HEK293T (cell line): ENCODE data around the gene ANKS6.

Experiments used
- ARNT ChIP-seq: fragments of 450-650 bp; IDR thresholded peaks from 2 replicates; pipeline ENCODE4 v1.6.1; 2017; ENCODE audit warnings: mild to moderate bottlenecking
- BHLHE40 ChIP-seq: fragments of 450-650 bp; IDR thresholded peaks from 2 replicates; pipeline ENCODE4 v1.6.1; 2016; ENCODE audit warnings: mild to moderate bottlenecking, moderate library complexity, borderline replicate concordance
- CTBP1 ChIP-seq: fragments of 450-650 bp; IDR thresholded peaks from 2 replicates; pipeline ENCODE4 v1.6.1; 2016; ENCODE audit warnings: borderline replicate concordance
- FOXA1 ChIP-seq: fragments of 450-650 bp; IDR thresholded peaks from 2 replicates; pipeline ENCODE4 v1.6.1; 2016; ENCODE audit warnings: mild to moderate bottlenecking
- FOXK2 ChIP-seq: fragments of 450-650 bp; IDR thresholded peaks from 2 replicates; pipeline ENCODE4 v1.6.1; 2016; ENCODE audit warnings: mild to moderate bottlenecking
- FOXM1 ChIP-seq: fragments of 450-650 bp; IDR thresholded peaks from 2 replicates; pipeline ENCODE4 v1.6.1; 2017; ENCODE audit warnings: mild to moderate bottlenecking, borderline replicate concordance
- LEF1 ChIP-seq: fragments of 450-650 bp; IDR thresholded peaks from 2 replicates; pipeline ENCODE4 v1.6.1; 2017; ENCODE audit warnings: mild to moderate bottlenecking, borderline replicate concordance
- NFRKB ChIP-seq: fragments of 450-650 bp; IDR thresholded peaks from 2 replicates; pipeline ENCODE4 v1.6.1; 2016; ENCODE audit warnings: mild to moderate bottlenecking, moderate library complexity
- SP1 ChIP-seq: fragments of 450-650 bp; IDR thresholded peaks from 2 replicates; pipeline ENCODE4 v1.6.1; 2017
- SUZ12 ChIP-seq: fragments of 450-650 bp; IDR thresholded peaks from 2 replicates; pipeline ENCODE4 v1.6.1; 2016; ENCODE audit warnings: mild to moderate bottlenecking
- TARDBP ChIP-seq: fragments of 450-650 bp; IDR thresholded peaks from 2 replicates; pipeline ENCODE4 v1.6.1; 2016
- ZNF384 ChIP-seq: fragments of 450-650 bp; IDR thresholded peaks from 2 replicates; pipeline ENCODE4 v1.6.1; 2016
- TF ChIP-seq, protein P1 (sequence below): fragments of 450-650 bp; IDR thresholded peaks from 2 replicates; pipeline ENCODE4 v1.6.1; 2016

DNA sequence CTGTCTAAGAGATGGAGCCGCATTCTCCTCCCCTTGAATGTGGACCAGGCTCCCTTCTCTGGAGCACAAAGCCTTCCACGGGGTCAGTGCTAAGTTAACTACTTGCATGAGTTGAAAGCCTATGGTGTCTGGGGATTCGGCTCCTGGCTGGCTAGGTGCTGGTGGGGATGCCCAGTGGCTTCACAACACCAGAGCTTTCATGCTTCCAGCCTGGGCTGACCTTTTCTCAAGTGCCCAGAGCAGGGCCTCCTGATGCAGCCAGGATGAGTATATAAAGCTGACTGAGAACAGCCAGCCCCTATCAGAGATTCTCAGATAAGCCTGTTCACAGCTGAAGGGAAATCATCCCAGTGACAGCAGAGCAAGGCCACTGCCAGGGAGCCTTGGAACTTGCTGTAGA is 22.9 kb upstream of the ANKS6 start:
- no peak for TF ChIP-seq FOXM1
- no peak for TF ChIP-seq ZNF384
- no peak for TF ChIP-seq FOXK2
- TF ChIP-seq, protein P1, sequence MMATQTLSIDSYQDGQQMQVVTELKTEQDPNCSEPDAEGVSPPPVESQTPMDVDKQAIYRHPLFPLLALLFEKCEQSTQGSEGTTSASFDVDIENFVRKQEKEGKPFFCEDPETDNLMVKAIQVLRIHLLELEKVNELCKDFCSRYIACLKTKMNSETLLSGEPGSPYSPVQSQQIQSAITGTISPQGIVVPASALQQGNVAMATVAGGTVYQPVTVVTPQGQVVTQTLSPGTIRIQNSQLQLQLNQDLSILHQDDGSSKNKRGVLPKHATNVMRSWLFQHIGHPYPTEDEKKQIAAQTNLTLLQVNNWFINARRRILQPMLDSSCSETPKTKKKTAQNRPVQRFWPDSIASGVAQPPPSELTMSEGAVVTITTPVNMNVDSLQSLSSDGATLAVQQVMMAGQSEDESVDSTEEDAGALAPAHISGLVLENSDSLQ, result no peak
- TF ChIP-seq NFRKB, result no peak
- no peak for TF ChIP-seq TARDBP
- no peak for TF ChIP-seq CTBP1
- TF ChIP-seq SP1, result no peak
- no peak for TF ChIP-seq ARNT
- no peak for TF ChIP-seq BHLHE40
- no peak for TF ChIP-seq SUZ12
- TF ChIP-seq LEF1, result no peak
- no peak for TF ChIP-seq FOXA1
